BJ (cell line): ENCODE measurements around the gene PIPOX. TPM values are rescaled to one million over a fixed set of nuclear protein-coding genes. Genes with fewer than 3 reads are reported as not detected.

ENCODE experiments used
- CTCF ChIA-PET: fragments of 350-600 bp; formaldehyde crosslinking; extraction: SDS; loops from one replicate; lab custom pipeline; 2021; ENCODE audit warnings: antibody characterized with exemption, inconsistent platforms; lab: Yijun Ruan, JAX
- POLR2A ChIA-PET: fragments of 300-600 bp; sonication (Branson Sonifier 250); formaldehyde crosslinking; extraction: SDS; loops from one replicate; lab custom pipeline; 2021; ENCODE audit warnings: antibody characterized with exemption; lab: Charles Lee
- DNase-seq: peaks from one replicate; pipeline ENCODE4 v3.0.0-alpha.2; 2011; ENCODE audit warnings: low read depth
- H3K27me3 ChIP-seq: 2 replicates; pipeline ENCODE4 v1.6.0; 2011; ENCODE audit warnings: low read length; ENCODE audit not compliant: control insufficient read depth, insufficient read depth
- H3K36me3 ChIP-seq: 2 replicates; pipeline ENCODE4 v1.5.1; 2011; ENCODE audit warnings: low read length; ENCODE audit not compliant: control insufficient read depth, insufficient read depth
- H3K4me3 ChIP-seq: 2 replicates; pipeline ENCODE4 v1.5.1; 2011; ENCODE audit warnings: low read depth, mild to moderate bottlenecking, control low read depth, low read length
- CTCF ChIP-seq: IDR thresholded peaks from 2 replicates; pipeline ENCODE4 v1.5.1; 2011; ENCODE audit warnings: low read depth, mild to moderate bottlenecking, control low read depth, inconsistent platforms, low read length, moderate library complexity; ENCODE audit not compliant: insufficient read depth
- polyA plus RNA-seq: library from polyadenylated mRNA; depleted of rRNA; stranded (reverse); fragments of >200 nt; gene quantifications from 2 replicates; pipeline ENCODE4 v1.2.3, GENCODE V29; 2011

PIPOX gene
- polyA plus RNA-seq, 1 experiment, result 1.1 TPM

- no peaks in the 10 kb centered on the region for H3K27me3 ChIP-seq
- peaks cover 47% of the 10 kb centered on the region for H3K36me3 ChIP-seq
- ChIA-PET CTCF (interaction anchor here (1.1 to 4.2 kb wide), 5 partner anchors 10 to 136 kb away, joined by 4 to 20 read pairs (median 17); no protein-coding TSS in a partner anchor), POLR2A (no interaction called here)
- no peak for TF ChIP-seq CTCF
- no peak for DNase-seq
- no peak overlapping the region for H3K4me3 ChIP-seq
Measured at GRCh38 chr17:29089601-29090044, 46.7 kb downstream of the PIPOX start.

GRCh38 chr17:29090108-29090507, 47.2 kb downstream of the PIPOX start:
- ChIA-PET CTCF (interaction anchor here (1.1 to 4.2 kb wide), 5 partner anchors 10 to 137 kb away, joined by 4 to 20 read pairs (median 17); no protein-coding TSS in a partner anchor), POLR2A (no interaction called here)
- peaks cover 49% of the 10 kb centered on the region for H3K36me3 ChIP-seq

GRCh38 chr17:29090750-29091605, 48.0 kb downstream of the PIPOX start:
- POLR2A ChIA-PET, result interaction anchor here (0.6 kb wide), 1 partner anchor 11 kb away, joined by 3 read pairs; no protein-coding TSS in a partner anchor
- Histone ChIP-seq H3K36me3 (peaks cover 50% of the 10 kb centered on the region), H3K4me3 (no peak overlapping the region), H3K27me3 (no peaks in the 10 kb centered on the region)
- no peak for DNase-seq
- no peak for TF ChIP-seq CTCF
- CTCF ChIA-PET, result interaction anchor here (0.6 to 4.2 kb wide), 9 partner anchors 11 to 429 kb away, joined by 3 to 20 read pairs (median 6); partner anchors contain the start of genes SDF2 and SUPT6H

More at GRCh38 chr17:29090108-29090507, 47.2 kb downstream of the PIPOX start:
- no peak for TF ChIP-seq CTCF
- Histone ChIP-seq H3K27me3 (no peaks in the 10 kb centered on the region), H3K4me3 (no peak overlapping the region)
- DNase-seq, result no peak

GRCh38 chr17:29091606-29092289, 48.8 kb downstream of the PIPOX start:
- no peak for DNase-seq
- TF ChIP-seq CTCF, result no peak
- no peaks in the 10 kb centered on the region for H3K27me3 ChIP-seq
- peaks cover 51% of the 10 kb centered on the region for H3K36me3 ChIP-seq
- H3K4me3 ChIP-seq, result no peak overlapping the region
- ChIA-PET POLR2A (no interaction called here), CTCF (interaction anchor here (0.6 to 4.2 kb wide), 8 partner anchors 18 to 430 kb away, joined by 3 to 20 read pairs (median 5); partner anchors contain the start of genes SDF2 and SUPT6H)
